Glutamatergic neuron (in vitro differentiated cells): ENCODE data around the gene CSRP3. TPM values are rescaled to one million over a fixed set of nuclear protein-coding genes. Genes with fewer than 3 reads are reported as not detected.

Source experiments
- DNase-seq: peaks from one replicate; pipeline ENCODE4 v3.0.0; 2022
- H3K27ac Mint-ChIP-seq: one replicate; pipeline ENCODE4 v1.8.0; 2020; ENCODE audit warnings: mild to moderate bottlenecking, mixed read lengths, inconsistent platforms; ENCODE audit not compliant: unreplicated experiment
- H3K27me3 Mint-ChIP-seq: one replicate; pipeline ENCODE4 v1.8.0; 2020; ENCODE audit warnings: mild to moderate bottlenecking, moderate library complexity, mixed read lengths, inconsistent platforms; ENCODE audit not compliant: unreplicated experiment
- H3K36me3 Mint-ChIP-seq: one replicate; pipeline ENCODE4 v1.8.0; 2020; ENCODE audit warnings: mild to moderate bottlenecking, mixed read lengths, inconsistent platforms; ENCODE audit not compliant: unreplicated experiment
- H3K4me1 Mint-ChIP-seq: one replicate; pipeline ENCODE4 v1.8.0; 2020; ENCODE audit warnings: mild to moderate bottlenecking, low read depth, mixed read lengths, inconsistent platforms; ENCODE audit not compliant: unreplicated experiment
- H3K4me3 Mint-ChIP-seq: one replicate; pipeline ENCODE4 v1.8.0; 2020; ENCODE audit warnings: mild to moderate bottlenecking, mixed read lengths, inconsistent platforms; ENCODE audit not compliant: unreplicated experiment
- H3K9me3 Mint-ChIP-seq: one replicate; pipeline ENCODE4 v1.8.0; 2020; ENCODE audit warnings: mild to moderate bottlenecking, moderate library complexity, mixed read lengths, inconsistent platforms; ENCODE audit not compliant: unreplicated experiment
- total RNA-seq: library from RNA; stranded (reverse); fragmentation: NEBNext Ultra II Directional; extraction: Animal tissue kit (Norgen Biotek cat#: 25700); gene quantifications from one replicate; pipeline ENCODE4 v1.2.1, GENCODE V29; 2021; ENCODE audit not compliant: unreplicated experiment
- TF ChIP-seq, protein P1 (sequence below): fragments of 200-600 bp; sonication (generic); IDR thresholded peaks from one replicate; pipeline ENCODE4 v1.5.0; 2021; ENCODE audit not compliant: partially characterized antibody, unreplicated experiment

Gene CSRP3
- total RNA-seq, 1 donor from 2014 or later: not detected

DNA sequence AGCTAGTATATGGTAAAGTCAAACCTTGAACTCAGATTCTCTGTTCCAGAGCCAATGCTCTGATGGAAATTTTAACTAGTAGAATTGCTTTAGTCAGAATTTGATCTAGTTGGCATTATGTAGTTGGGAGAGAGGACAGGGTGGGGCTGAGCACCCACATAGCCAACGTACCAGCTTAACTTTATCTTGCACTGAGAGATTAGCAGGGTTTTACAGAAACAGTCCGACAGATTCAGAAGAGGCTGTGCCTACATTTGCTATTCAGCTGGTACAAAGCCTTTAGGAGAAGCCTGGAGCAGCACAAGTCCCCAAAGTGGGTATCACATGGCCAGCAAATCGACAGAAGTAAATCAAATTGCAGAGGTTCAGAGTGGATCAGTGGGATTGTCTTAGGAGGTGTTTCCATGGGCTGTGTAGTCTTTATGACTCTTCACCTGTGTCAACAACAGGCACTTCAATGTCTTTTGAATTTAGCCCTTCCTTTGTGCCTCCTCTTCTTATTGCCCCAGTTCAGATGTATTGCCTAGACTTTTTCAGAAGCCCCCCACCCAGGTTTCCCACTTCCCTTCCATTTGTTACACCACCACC, 7.3 kb upstream of the CSRP3 start:
- H3K27ac Mint-ChIP-seq: no peak overlapping the region
- no peaks in the 10 kb centered on the region for H3K36me3 Mint-ChIP-seq
- no peaks in the 10 kb centered on the region for H3K4me1 Mint-ChIP-seq
- no peak for DNase-seq
- TF ChIP-seq, protein P1, sequence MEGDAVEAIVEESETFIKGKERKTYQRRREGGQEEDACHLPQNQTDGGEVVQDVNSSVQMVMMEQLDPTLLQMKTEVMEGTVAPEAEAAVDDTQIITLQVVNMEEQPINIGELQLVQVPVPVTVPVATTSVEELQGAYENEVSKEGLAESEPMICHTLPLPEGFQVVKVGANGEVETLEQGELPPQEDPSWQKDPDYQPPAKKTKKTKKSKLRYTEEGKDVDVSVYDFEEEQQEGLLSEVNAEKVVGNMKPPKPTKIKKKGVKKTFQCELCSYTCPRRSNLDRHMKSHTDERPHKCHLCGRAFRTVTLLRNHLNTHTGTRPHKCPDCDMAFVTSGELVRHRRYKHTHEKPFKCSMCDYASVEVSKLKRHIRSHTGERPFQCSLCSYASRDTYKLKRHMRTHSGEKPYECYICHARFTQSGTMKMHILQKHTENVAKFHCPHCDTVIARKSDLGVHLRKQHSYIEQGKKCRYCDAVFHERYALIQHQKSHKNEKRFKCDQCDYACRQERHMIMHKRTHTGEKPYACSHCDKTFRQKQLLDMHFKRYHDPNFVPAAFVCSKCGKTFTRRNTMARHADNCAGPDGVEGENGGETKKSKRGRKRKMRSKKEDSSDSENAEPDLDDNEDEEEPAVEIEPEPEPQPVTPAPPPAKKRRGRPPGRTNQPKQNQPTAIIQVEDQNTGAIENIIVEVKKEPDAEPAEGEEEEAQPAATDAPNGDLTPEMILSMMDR: no peak
- H3K4me3 Mint-ChIP-seq: no peak overlapping the region
- no peaks in the 10 kb centered on the region for H3K9me3 Mint-ChIP-seq
- H3K27me3 Mint-ChIP-seq: no peaks in the 10 kb centered on the region

- no peak overlapping the region for H3K27ac Mint-ChIP-seq
- H3K27me3 Mint-ChIP-seq: no peaks in the 10 kb centered on the region
- H3K9me3 Mint-ChIP-seq: no peaks in the 10 kb centered on the region
- TF ChIP-seq, protein P1: no peak
- H3K36me3 Mint-ChIP-seq: no peaks in the 10 kb centered on the region
- no peak for DNase-seq
- H3K4me1 Mint-ChIP-seq: no peaks in the 10 kb centered on the region
- H3K4me3 Mint-ChIP-seq: no peak overlapping the region
These were observed 6.4 kb upstream of the CSRP3 start for GRCh38 chr11:19208181-19208580.

- H3K27ac Mint-ChIP-seq: no peak overlapping the region
These were observed 3.1 kb upstream of the CSRP3 start for GRCh38 chr11:19204836-19205235.

GRCh38 chr11:19200410-19201201, 1.2 kb downstream of the CSRP3 start:
- Mint-ChIP-seq H3K4me3 (no peak overlapping the region), H3K27me3 (no peaks in the 10 kb centered on the region)
- TF ChIP-seq, protein P1: no peak

More at GRCh38 chr11:19204836-19205235, 3.1 kb upstream of the CSRP3 start:
- no peak for DNase-seq
- Mint-ChIP-seq H3K27me3 (no peaks in the 10 kb centered on the region), H3K36me3 (no peaks in the 10 kb centered on the region), H3K4me3 (no peak overlapping the region), H3K9me3 (no peaks in the 10 kb centered on the region), H3K4me1 (no peaks in the 10 kb centered on the region)
- TF ChIP-seq, protein P1: no peak

DNA sequence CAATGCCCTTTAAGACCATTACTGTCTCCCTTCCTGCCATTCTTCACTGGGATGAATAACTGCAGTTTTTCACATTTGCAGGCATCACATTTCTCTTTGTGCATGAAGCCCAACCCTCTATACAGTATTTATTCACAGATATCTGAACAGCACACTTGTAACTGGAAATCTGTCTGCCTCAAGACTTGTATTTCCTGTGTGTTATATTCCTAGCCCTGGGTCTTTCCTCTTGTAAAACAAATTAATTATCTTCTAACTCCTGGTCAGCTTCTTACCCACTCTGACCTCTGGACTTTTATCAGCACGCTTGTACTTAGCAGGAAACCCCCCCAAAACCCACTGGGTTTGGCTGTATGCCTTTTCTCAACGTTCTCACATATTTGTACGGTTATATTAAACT, 2.0 kb downstream of the CSRP3 start:
- no peaks in the 10 kb centered on the region for H3K27me3 Mint-ChIP-seq
- no peaks in the 10 kb centered on the region for H3K4me1 Mint-ChIP-seq
- no peak overlapping the region for H3K4me3 Mint-ChIP-seq
- H3K27ac Mint-ChIP-seq: no peak overlapping the region
- no peaks in the 10 kb centered on the region for H3K36me3 Mint-ChIP-seq
- no peak for DNase-seq
- H3K9me3 Mint-ChIP-seq: no peaks in the 10 kb centered on the region
- TF ChIP-seq, protein P1: no peak

More at GRCh38 chr11:19200410-19201201, 1.2 kb downstream of the CSRP3 start:
- no peaks in the 10 kb centered on the region for H3K9me3 Mint-ChIP-seq
- no peaks in the 10 kb centered on the region for H3K36me3 Mint-ChIP-seq
- H3K27ac Mint-ChIP-seq: no peak overlapping the region
- H3K4me1 Mint-ChIP-seq: no peaks in the 10 kb centered on the region
- DNase-seq: no peak
